Natural killer cell (primary cell): ENCODE results near the gene RASGRP2. TPM values are rescaled to one million over a fixed set of nuclear protein-coding genes. Genes with fewer than 3 reads are reported as not detected.

Experiments used
- ATAC-seq, 3 donors: fragments of 150-1000 bp in 2 of 3; fragments of 200-7000 bp in 1 of 3; cut with Tn5 transposase; 1 replicate in 1 of 3; 2 replicates in 2 of 3; pipeline ENCODE4 v1.10.0; 2021; ENCODE audit warnings: mild to moderate bottlenecking in 2 of 3, moderate library complexity in 2 of 3
- DNase-seq, 2 donors: peaks; one replicate each; pipeline versions ENCODE4 v3.0.0 to v3.0.0-alpha.2; 2013 to 2021; ENCODE audit warnings: mixed read lengths in 1 of 2
- H3K27ac ChIP-seq: one replicate; pipeline ENCODE4 v1.5.1; 2013; ENCODE audit warnings: mild to moderate bottlenecking, low read length
- H3K27me3 ChIP-seq: one replicate; pipeline ENCODE4 v1.6.1; 2013; ENCODE audit warnings: low read length; ENCODE audit not compliant: control insufficient read depth, insufficient read depth
- H3K36me3 ChIP-seq: one replicate; pipeline ENCODE4 v1.6.1; 2013; ENCODE audit warnings: low read length; ENCODE audit not compliant: control insufficient read depth, insufficient read depth
- H3K4me1 ChIP-seq: one replicate; pipeline ENCODE4 v1.6.1; 2013; ENCODE audit warnings: low read length; ENCODE audit not compliant: control insufficient read depth, insufficient read depth
- H3K4me3 ChIP-seq: one replicate; pipeline ENCODE4 v1.5.1; 2013; ENCODE audit warnings: low read length
- H3K9me3 ChIP-seq: one replicate; pipeline ENCODE4 v1.6.1; 2013; ENCODE audit warnings: low read length; ENCODE audit not compliant: control insufficient read depth, insufficient read depth
- H3K27ac Mint-ChIP-seq, 2 donors: one replicate each; pipeline ENCODE4 v1.8.0; 2022; ENCODE audit warnings: mild to moderate bottlenecking in 2 of 2, mixed read lengths in 2 of 2, moderate library complexity in 1 of 2
- H3K27me3 Mint-ChIP-seq, 2 donors: one replicate each; pipeline ENCODE4 v1.8.0; 2022; ENCODE audit warnings: low read depth in 2 of 2, mixed read lengths in 2 of 2
- H3K36me3 Mint-ChIP-seq: one replicate; pipeline ENCODE4 v1.8.0; 2022; ENCODE audit warnings: mixed read lengths
- H3K4me1 Mint-ChIP-seq, 2 donors: one replicate each; pipeline ENCODE4 v1.8.0; 2022; ENCODE audit warnings: mixed read lengths in 2 of 2
- H3K4me3 Mint-ChIP-seq: one replicate; pipeline ENCODE4 v1.8.0; 2022; ENCODE audit warnings: mild to moderate bottlenecking, moderate library complexity, mixed read lengths
- H3K9me3 Mint-ChIP-seq, 2 donors: one replicate each; pipeline ENCODE4 v1.8.0; 2022; ENCODE audit warnings: mixed read lengths in 2 of 2
- CTCF ChIP-seq: fragments of 200-600 bp; IDR thresholded peaks from one replicate; pipeline ENCODE4 v1.8.0; 2022; ENCODE audit warnings: antibody characterized with exemption
- WGBS: methylation state at CpG from one replicate; pipeline ENCODE4 v1.1.7; 2013; ENCODE audit warnings: missing lambda C conversion rate; ENCODE audit not compliant: insufficient coverage; 5-methylcytosine and 5-hydroxymethylcytosine counted together
- intact Hi-C: fragments of 100-400 bp; cut with micrococcal nuclease; formaldehyde crosslinking; loops from one replicate; pipeline ENCODE4 v1.14.2; 2022
- total RNA-seq, 4 donors: library from RNA; stranded (reverse); fragments of 120-200 nt in 1 of 4; gene quantifications; one replicate each; pipeline versions ENCODE4 v1.2.3 to v1.2.4, GENCODE V29; 2013 to 2022

The RASGRP2 gene
- total RNA-seq, 3 donors from 2014 or later (not counting 1 experiment from before 2014, with no cell fraction given), result 371 to 417 (median 394) TPM

- Mint-ChIP-seq H3K4me3 (no peak overlapping the region), H3K9me3 (no peaks in the 10 kb centered on the region), H3K36me3 (no peaks in the 10 kb centered on the region), H3K27me3 (no peaks in the 10 kb centered on the region), H3K4me1 (peaks cover 15 to 25% of the 10 kb centered on the region in 2 donors), H3K27ac (no peak overlapping the region)
- Histone ChIP-seq H3K9me3 (no peaks in the 10 kb centered on the region), H3K36me3 (peaks cover 24% of the 10 kb centered on the region), H3K4me1 (peaks cover 43% of the 10 kb centered on the region), H3K27me3 (no peaks in the 10 kb centered on the region), H3K27ac (no peak overlapping the region), H3K4me3 (no peak overlapping the region)
- ATAC-seq (no peak), DNase-seq (no peak)
- WGBS, result 95% methylated on average over 23 of the region's 26 CpGs
- intact Hi-C loops, result no loop called here
- TF ChIP-seq CTCF, result no peak
These were observed 10.4 kb upstream of the RASGRP2 start for GRCh38 chr11:64754124-64754918.

GRCh38 chr11:64753380-64754123 is 9.6 kb upstream of the RASGRP2 start:
- intact Hi-C loops, result no loop called here
- Mint-ChIP-seq H3K4me1 (peaks cover 14 to 23% of the 10 kb centered on the region in 2 donors), H3K4me3 (no peak overlapping the region), H3K9me3 (no peaks in the 10 kb centered on the region), H3K36me3 (no peaks in the 10 kb centered on the region), H3K27me3 (no peaks in the 10 kb centered on the region), H3K27ac (no peak overlapping the region)
- WGBS, result 95% methylated on average over 43 of the region's 43 CpGs
- ATAC-seq (no peak), DNase-seq (no peak)
- no peaks in the 10 kb centered on the region for H3K9me3 ChIP-seq
- no peak overlapping the region for H3K27ac ChIP-seq
- no peak overlapping the region for H3K4me3 ChIP-seq
- no peaks in the 10 kb centered on the region for H3K27me3 ChIP-seq
- peaks cover 36% of the 10 kb centered on the region for H3K4me1 ChIP-seq
- H3K36me3 ChIP-seq, result peaks cover 24% of the 10 kb centered on the region
- TF ChIP-seq CTCF, result no peak

- H3K27ac ChIP-seq, result no peak overlapping the region
- no peaks in the 10 kb centered on the region for H3K27me3 ChIP-seq
- intact Hi-C loops, result no loop called here
- no peaks in the 10 kb centered on the region for H3K9me3 ChIP-seq
- ATAC-seq (no peak), DNase-seq (no peak)
- Mint-ChIP-seq H3K36me3 (no peaks in the 10 kb centered on the region), H3K4me1 (peaks cover 14 to 27% of the 10 kb centered on the region in 2 donors), H3K4me3 (no peak overlapping the region), H3K27me3 (no peaks in the 10 kb centered on the region), H3K9me3 (no peaks in the 10 kb centered on the region), H3K27ac (no peak overlapping the region)
- peaks cover 30% of the 10 kb centered on the region for H3K4me1 ChIP-seq
- 93% methylated on average over 7 of the region's 7 CpGs for WGBS
- no peak for TF ChIP-seq CTCF
- peaks cover 24% of the 10 kb centered on the region for H3K36me3 ChIP-seq
- H3K4me3 ChIP-seq, result no peak overlapping the region
These were observed 9.1 kb upstream of the RASGRP2 start for GRCh38 chr11:64753019-64753379.
